BLaER1 treated with 17β-estradiol and CSF1 and Interleukin-3, amounts not matched to agents 10 nM and 100 nM (cell line): ENCODE results near the gene MORN1.
A peak's percentile ranks its signal among the peaks of the same experiment; 100 is the strongest.

ENCODE experiments used
- H3K27ac ChIP-seq, 11 experiments: shearing (Covaris generic); formaldehyde crosslinking; 2 replicates each; pipeline ENCODE4 v1.8.1; 2022
- H3K27me3 ChIP-seq, 11 experiments: shearing (Covaris generic); formaldehyde crosslinking; 2 replicates each; pipeline ENCODE4 v1.8.1; 2022
- H3K36me3 ChIP-seq, 11 experiments: shearing (Covaris generic); formaldehyde crosslinking; 2 replicates each; pipeline ENCODE4 v1.8.1; 2022
- H3K4me1 ChIP-seq, 10 experiments: shearing (Covaris generic); formaldehyde crosslinking; 2 replicates each; pipeline ENCODE4 v1.8.1; 2022
- H3K4me2 ChIP-seq, 11 experiments: shearing (Covaris generic); formaldehyde crosslinking; 2 replicates each; pipeline ENCODE4 v1.8.1; 2022
- H3K4me3 ChIP-seq, 10 experiments: shearing (Covaris generic); formaldehyde crosslinking; 2 replicates each; pipeline ENCODE4 v1.8.1; 2022
- H3K9ac ChIP-seq, 11 experiments: shearing (Covaris generic); formaldehyde crosslinking; 2 replicates each; pipeline ENCODE4 v1.8.1; 2022
- H3K9me3 ChIP-seq, 11 experiments: shearing (Covaris generic); formaldehyde crosslinking; replicated peaks in 1 of 11; 2 replicates each; pipeline ENCODE4 v1.8.1; 2022
- H4K20me1 ChIP-seq, 11 experiments: shearing (Covaris generic); formaldehyde crosslinking; 2 replicates each; pipeline ENCODE4 v1.8.1; 2022
- Cebpa-rat ChIP-seq, 11 experiments: shearing (Covaris generic); IDR thresholded peaks; 2 replicates each; pipeline ENCODE4 v1.8.1; 2022

MORN1 gene

DNA sequence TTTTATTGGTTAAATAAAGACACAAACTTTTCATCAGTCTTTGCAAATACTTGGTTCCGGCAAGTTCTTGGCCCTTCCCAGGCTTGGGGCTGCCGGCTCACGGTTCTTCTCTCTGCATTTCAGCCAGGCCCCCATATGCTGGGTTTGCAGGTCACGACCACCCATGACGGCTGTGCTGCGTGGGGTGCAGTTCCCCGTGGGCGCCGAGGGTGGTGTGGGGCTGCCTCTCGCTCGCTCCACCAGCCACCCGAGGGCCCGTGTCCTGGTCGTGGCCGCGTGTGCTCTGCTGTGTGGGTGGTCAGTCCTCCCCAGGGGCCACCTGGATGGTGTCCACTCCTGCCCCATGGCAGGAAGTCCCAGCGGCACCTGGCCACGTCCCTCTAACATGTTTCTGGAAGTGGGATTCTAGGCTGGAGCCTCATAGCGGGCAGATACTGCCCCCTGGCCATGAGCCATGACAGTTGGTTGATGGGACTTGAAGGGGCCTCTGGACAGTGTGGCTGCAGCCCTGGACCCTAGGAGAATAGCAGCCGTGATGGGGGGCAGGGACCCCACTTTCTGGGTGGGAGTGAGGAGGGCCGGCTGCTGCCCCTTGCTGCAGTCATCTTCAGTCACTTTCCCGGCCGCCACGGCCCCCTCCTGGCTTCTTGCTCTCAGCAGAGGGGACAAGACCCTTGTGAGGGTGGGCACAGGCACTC, 117.0 kb downstream of the MORN1 start:
- Histone ChIP-seq H3K4me3 (peak overlapping the region in 9 of 10 experiments; percentile 12 to 56 (median 44); a peak in 12 of 20 replicates), H3K9me3 (peaks cover 0 to 15% (median 11%) of the 10 kb centered on the region in 11 experiments; a peak in 13 of 22 replicates), H3K9ac (peak overlapping the region; percentile 44 to 77 (median 69); a peak in 20 of 22 replicates), H3K27me3 (no peaks in the 10 kb centered on the region), H3K4me2 (peak overlapping the region; percentile 86 to 98 (median 96)), H3K4me1 (peaks cover 83 to 100% (median 97%) of the 10 kb centered on the region in 10 experiments), H3K36me3 (peaks cover 7 to 37% (median 13%) of the 10 kb centered on the region in 11 experiments; a peak in 21 of 22 replicates), H3K27ac (peak overlapping the region; percentile 18 to 71 (median 65); a peak in 20 of 22 replicates), H4K20me1 (peaks cover 98 to 100% (median 100%) of the 10 kb centered on the region in 11 experiments)
- no peak for TF ChIP-seq Cebpa-rat (IDR thresholded peaks at IDR 0.05)

DNA sequence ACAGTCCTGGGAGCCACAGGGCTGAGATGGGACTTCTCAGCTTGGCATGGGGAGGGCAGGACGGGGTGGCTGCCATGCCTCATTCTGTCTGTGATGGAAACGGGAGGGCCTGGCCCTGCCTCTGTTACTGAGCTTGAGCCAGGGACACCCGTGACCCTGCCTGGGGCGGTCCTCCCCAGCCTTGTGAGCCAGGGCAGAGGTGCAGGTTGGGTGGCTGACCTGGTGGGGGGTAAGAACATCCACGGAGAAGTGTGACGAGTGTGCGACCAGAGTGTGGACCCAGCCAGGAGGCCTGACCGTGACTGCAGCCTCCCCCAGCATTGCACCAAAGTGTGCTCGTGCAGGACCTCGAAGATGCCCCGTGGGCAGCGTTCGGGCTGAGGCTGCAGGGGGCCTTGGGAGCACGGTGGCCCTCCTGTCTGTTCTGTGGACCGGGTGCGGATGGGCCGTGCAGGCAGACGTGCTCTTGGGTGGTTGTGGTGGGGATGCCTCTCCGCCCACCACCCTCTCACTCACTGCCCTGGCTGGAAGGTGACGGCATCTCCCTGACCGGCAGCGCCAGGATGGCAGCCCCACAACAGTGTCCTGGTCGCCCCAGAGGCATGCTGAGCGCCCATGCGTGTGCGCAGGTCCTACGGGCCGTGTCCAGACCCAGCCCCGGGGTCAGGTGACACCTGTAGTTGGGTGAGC, 117.8 kb downstream of the MORN1 start:
- peak overlapping the region; percentile 30 to 98 (median 96); a peak in 21 of 22 replicates for H3K4me2 ChIP-seq

DNA sequence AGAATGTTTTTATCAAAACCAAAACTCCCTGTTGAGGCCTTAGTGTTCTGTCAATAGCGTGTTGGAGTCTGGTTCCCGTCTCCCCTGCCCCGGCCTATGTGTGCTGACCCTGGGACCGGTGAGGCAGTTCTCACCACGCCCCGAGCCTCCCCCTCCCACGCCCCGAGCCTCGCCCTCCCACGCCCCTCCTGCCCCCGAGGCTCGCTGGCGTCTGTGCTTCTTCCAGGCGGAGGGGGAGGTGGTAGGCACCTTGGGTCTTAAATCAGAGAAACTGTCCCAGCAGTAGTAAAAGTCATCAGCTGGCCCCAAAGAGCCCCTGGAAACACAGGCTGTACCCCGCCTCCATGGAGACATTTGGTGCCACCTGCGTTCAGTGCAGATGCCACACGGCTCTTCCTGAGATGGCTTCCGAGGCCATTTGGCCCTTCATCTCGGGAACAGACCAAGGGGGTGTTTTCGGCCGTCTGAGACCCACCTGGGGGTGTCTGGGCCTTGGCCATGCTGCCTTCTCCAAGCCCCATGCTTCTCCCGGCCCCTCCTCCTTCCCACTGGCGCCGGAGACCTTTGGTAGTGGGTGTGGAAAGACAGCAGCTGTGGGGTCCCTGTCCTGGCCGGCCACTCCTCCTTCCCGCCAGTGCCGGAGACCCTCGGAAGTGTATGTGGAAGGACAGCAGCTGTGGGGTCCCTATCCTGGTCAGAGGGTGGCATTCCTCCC, 118.5 kb downstream of the MORN1 start:
- Histone ChIP-seq H3K4me1 (peaks cover 68 to 99% (median 88%) of the 10 kb centered on the region in 10 experiments), H3K9ac (0 out of 22 replicates have a peak overlapping the region, but pooled peaks of 1 of the 11 experiments have one; percentile 15), H3K27ac (no peak overlapping the region), H3K27me3 (no peaks in the 10 kb centered on the region), H3K36me3 (peaks cover 4 to 44% (median 14%) of the 10 kb centered on the region in 11 experiments; a peak in 21 of 22 replicates), H3K4me3 (no peak overlapping the region), H3K4me2 (peak overlapping the region in 9 of 11 experiments; percentile 30 to 98 (median 95); a peak in 15 of 22 replicates), H4K20me1 (peaks cover 97 to 100% (median 100%) of the 10 kb centered on the region in 11 experiments), H3K9me3 (peaks cover 0 to 15% (median 10%) of the 10 kb centered on the region in 11 experiments; a peak in 13 of 22 replicates)
- no peak for TF ChIP-seq Cebpa-rat (IDR thresholded peaks at IDR 0.05)

More for the DNA sequence above, 117.8 kb downstream of the MORN1 start:
- peaks cover 97 to 100% (median 100%) of the 10 kb centered on the region in 11 experiments for H4K20me1 ChIP-seq
- TF ChIP-seq Cebpa-rat (IDR thresholded peaks at IDR 0.05) = no peak
- peaks cover 75 to 99% (median 91%) of the 10 kb centered on the region in 10 experiments for H3K4me1 ChIP-seq
- H3K9me3 ChIP-seq = peaks cover 0 to 15% (median 11%) of the 10 kb centered on the region in 11 experiments; a peak in 13 of 22 replicates
- no peaks in the 10 kb centered on the region for H3K27me3 ChIP-seq
- H3K36me3 ChIP-seq = peaks cover 7 to 42% (median 17%) of the 10 kb centered on the region in 11 experiments; a peak in 21 of 22 replicates
- peak overlapping the region in 1 of 11 experiments; percentile 77; a peak in 2 of 22 replicates for H3K9ac ChIP-seq
- H3K27ac ChIP-seq = no peak overlapping the region
- H3K4me3 ChIP-seq = no peak overlapping the region

DNA sequence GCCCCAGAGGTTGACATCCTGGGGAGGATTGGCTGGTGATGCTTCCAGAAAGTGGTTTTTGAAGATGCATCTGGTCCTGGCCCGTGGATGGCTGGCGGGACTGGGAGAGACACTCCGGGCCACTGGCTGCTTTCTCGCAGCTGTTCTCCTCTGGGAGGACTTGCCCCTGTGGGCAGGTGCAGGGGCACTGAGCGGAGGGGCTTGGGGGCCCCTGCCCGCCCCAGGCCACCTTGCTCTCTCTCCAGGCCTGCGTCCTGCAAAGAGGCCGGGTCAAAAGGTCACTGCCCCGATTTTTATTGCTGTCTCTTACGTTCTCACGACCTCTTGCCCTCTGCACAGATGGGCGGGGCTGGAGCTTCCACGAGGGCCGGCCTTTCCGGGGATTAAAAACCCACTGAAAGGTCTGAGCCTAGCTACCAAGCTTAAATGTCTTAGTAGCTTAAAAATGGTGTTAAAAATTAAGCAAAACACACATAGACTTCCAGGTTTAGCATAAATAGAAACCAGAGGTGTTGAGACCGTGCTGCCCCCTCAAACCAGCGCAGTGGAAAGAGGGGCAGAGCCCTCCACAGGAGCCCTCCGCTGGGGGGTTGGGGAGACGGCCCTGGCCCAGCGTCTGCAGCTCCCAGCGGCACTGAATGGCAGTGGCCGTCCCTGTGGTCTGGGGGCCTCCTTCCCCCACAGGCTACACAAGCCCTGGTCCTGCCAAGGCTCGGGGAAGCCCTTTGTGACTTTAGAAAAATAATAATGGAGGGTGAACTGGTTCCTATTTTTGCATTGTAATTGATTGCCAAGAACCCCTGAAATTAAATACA, 119.3 kb downstream of the MORN1 start:
- Histone ChIP-seq H3K4me1 (peaks cover 62 to 99% (median 86%) of the 10 kb centered on the region in 10 experiments), H3K9ac (peak overlapping the region in 8 of 11 experiments; percentile 16 to 47 (median 27); a peak in 8 of 22 replicates), H3K27ac (peak overlapping the region in 4 of 11 experiments; percentile 10 to 47 (median 10); a peak in 3 of 22 replicates), H3K4me2 (peak overlapping the region; percentile 61 to 98 (median 68)), H3K9me3 (peaks cover 0 to 7% (median 2%) of the 10 kb centered on the region in 11 experiments; a peak in 13 of 22 replicates), H3K27me3 (no peaks in the 10 kb centered on the region), H3K36me3 (peaks cover 0 to 44% (median 6%) of the 10 kb centered on the region in 11 experiments; a peak in 10 of 22 replicates), H3K4me3 (no peak overlapping the region), H4K20me1 (peaks cover 97 to 100% (median 100%) of the 10 kb centered on the region in 11 experiments)
- no peak for TF ChIP-seq Cebpa-rat (IDR thresholded peaks at IDR 0.05)
